Ovary (tissue), 9 donors: ENCODE data around the gene CYTH1. TPM values are rescaled to one million over a fixed set of nuclear protein-coding genes. Genes with fewer than 3 reads are reported as not detected.
A peak's percentile ranks its signal among the peaks of the same experiment; 100 is the strongest.

Experiments
- DNase-seq, 5 donors: peaks; one replicate each; pipeline ENCODE4 v3.0.0-alpha.2; 2019 to 2020
- H3K27ac ChIP-seq, 2 donors: fragments of 200-600 bp; one replicate each; pipeline versions ENCODE4 v1.5.1 to v1.8.0; 2019 to 2022
- H3K27me3 ChIP-seq: fragments of 200-600 bp; one replicate; pipeline ENCODE4 v1.8.0; 2022
- H3K36me3 ChIP-seq: fragments of 200-600 bp; sonication (generic); one replicate; pipeline ENCODE4 v1.5.1; 2019
- H3K4me1 ChIP-seq: one replicate; pipeline ENCODE4 v1.8.1; 2013; ENCODE audit warnings: mild to moderate bottlenecking, moderate library complexity; ENCODE audit not compliant: insufficient read depth
- H3K4me3 ChIP-seq: fragments of 200-600 bp; sonication (generic); one replicate; pipeline ENCODE4 v1.5.1; 2017
- H3K9me3 ChIP-seq, 2 donors: fragments of 200-600 bp in 1 of 2; sonication (generic) in 1 of 2; one replicate each; pipeline versions ENCODE4 v1.5.1 to v1.8.1; 2013 to 2019; ENCODE audit warnings: mild to moderate bottlenecking in 1 of 2, moderate library complexity in 1 of 2
- EP300 ChIP-seq: sonication (generic); formaldehyde crosslinking; IDR thresholded peaks from one replicate; pipeline ENCODE4 v1.6.1; 2017; ENCODE audit warnings: antibody characterized with exemption
- POLR2A ChIP-seq: fragments of 450-650 bp; IDR thresholded peaks from one replicate; pipeline ENCODE4 v1.6.1; 2017; ENCODE audit warnings: antibody characterized with exemption, mild to moderate bottlenecking, moderate library complexity
- WGBS, 3 donors: extraction: QIAGEN DNeasy Blood & Tissue Kit in 1 of 3; methylation state at CpG; one replicate each; pipeline versions ENCODE4 v1.1.5 to v1.1.7; 2013 to 2017; 5-methylcytosine and 5-hydroxymethylcytosine counted together
- intact Hi-C, 4 donors: fragments of 100-400 bp; cut with DNase I; formaldehyde crosslinking; loops; one replicate each; pipeline versions ENCODE4 v1.11.0 to v1.15.1; 2022 to 2023
- polyA plus RNA-seq, 2 donors: library from polyadenylated mRNA; stranded (reverse); fragments of 200-250 nt in 1 of 2; fragments of 350-450 nt in 1 of 2; fragmentation: Illumina TruSeq in 1 of 2; extraction: RNeasy Lipid Tissue Mini Kit (QIAGEN cat#74804) in 1 of 2; gene quantifications; one replicate each; pipeline ENCODE4 v1.2.3, GENCODE V29; 2013 to 2014
- total RNA-seq, 7 donors: library from RNA; depleted of rRNA in 2 of 7; stranded (reverse); fragments of >200 nt in 2 of 7; fragmentation: NEBNext Ultra II Directional in 3 of 7; extraction: Animal tissue kit (Norgen Biotek cat#: 25700) in 3 of 7; gene quantifications; one replicate each; pipeline versions ENCODE4 v1.1.0 to v1.2.4, GENCODE V29; 2016 to 2023
- TF ChIP-seq, protein P1 (sequence below), 3 donors: fragments of 450-650 bp in 2 of 3; fragments of 200-600 bp in 1 of 3; IDR thresholded peaks; one replicate each; pipeline versions ENCODE4 v1.5.1 to v1.8.0; 2016 to 2022; ENCODE audit warnings: antibody characterized with exemption in 3 of 3, mild to moderate bottlenecking in 1 of 3
- donor health status: DM: no; HTN: no; CAD: no; lungs with moderate emphysema.
- donor health status: DM: no; HTN: no; CAD: no.
- donor health status: Bipolar disorder and iron deficiency.
- donor health status: DM: yes; HTN: yes; CAD: no.
- donor health status: DM: no; HTN: no; CAD: no.
- donor health status: DM: yes; HTN: yes; CAD: no.

The CYTH1 gene
- total and polyA plus RNA-seq, 9 donors = 15.1 to 35.3 (median 24.4) TPM

DNA sequence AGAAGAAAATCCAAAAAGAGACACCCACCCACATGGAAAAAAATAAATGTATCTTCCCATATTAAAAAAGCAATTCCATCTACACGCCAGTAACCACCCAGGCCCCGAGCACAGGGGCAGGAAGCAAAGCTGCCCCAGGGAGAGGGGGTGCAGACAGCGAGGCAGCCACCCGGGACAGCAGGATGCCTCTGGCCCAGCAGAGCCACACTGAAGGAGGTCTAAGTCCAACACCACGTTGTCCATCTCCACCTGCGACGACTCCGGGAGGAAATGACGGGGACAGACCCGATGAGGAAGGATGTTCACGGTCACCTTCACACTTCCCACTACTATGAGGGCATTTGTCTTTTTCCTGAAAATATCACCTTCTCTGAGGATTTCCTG is 14.4 kb upstream of the CYTH1 start:
- Histone ChIP-seq H3K36me3 (no peaks in the 10 kb centered on the region), H3K4me1 (peaks cover 10% of the 10 kb centered on the region), H3K27me3 (no peaks in the 10 kb centered on the region), H3K4me3 (no peak overlapping the region), H3K27ac (peak overlapping the region in 1 of 2 donors; percentile 24), H3K9me3 (no peaks in the 10 kb centered on the region)
- no peak for TF ChIP-seq POLR2A
- no peak for TF ChIP-seq EP300
- TF ChIP-seq, protein P1, sequence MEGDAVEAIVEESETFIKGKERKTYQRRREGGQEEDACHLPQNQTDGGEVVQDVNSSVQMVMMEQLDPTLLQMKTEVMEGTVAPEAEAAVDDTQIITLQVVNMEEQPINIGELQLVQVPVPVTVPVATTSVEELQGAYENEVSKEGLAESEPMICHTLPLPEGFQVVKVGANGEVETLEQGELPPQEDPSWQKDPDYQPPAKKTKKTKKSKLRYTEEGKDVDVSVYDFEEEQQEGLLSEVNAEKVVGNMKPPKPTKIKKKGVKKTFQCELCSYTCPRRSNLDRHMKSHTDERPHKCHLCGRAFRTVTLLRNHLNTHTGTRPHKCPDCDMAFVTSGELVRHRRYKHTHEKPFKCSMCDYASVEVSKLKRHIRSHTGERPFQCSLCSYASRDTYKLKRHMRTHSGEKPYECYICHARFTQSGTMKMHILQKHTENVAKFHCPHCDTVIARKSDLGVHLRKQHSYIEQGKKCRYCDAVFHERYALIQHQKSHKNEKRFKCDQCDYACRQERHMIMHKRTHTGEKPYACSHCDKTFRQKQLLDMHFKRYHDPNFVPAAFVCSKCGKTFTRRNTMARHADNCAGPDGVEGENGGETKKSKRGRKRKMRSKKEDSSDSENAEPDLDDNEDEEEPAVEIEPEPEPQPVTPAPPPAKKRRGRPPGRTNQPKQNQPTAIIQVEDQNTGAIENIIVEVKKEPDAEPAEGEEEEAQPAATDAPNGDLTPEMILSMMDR (IDR thresholded peaks at IDR 0.05) = no peak
- intact Hi-C loops = no loop called here
- no peak for DNase-seq
- WGBS, 3 donors = 26 to 50% (median 34%) methylated on average over 11 of the region's 11 CpGs

DNA sequence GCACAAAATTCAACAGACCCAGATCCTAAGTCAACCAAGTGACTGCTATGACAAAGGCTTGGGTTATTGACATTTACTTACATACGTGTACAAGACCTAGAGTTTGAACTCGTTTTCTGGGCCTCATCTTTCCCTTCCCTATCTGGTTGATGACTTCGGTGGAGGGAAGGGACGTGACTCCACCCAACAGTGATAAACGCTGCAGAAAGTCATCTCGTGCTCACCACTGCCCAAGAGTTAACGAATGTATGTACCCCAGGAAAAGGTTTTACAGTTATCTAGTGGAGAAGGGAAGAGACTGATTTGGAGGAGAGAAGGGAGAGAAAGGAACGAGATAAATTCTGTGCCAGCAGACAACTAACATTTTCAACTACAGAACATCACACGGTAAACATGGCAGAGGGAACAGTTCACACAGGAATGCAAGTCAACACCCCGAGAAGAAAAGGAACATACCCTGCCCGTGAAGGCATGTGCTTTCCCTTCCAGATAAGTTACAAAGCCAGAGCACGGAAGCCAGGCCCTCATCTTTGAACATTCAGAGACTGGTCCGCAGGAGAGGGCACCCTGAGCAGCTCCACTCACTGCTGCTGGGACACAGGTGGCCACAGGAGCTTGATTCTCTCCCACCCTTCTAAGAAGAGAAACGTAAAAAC is 13.9 kb upstream of the CYTH1 start:
- peaks cover 8% of the 10 kb centered on the region for H3K4me1 ChIP-seq
- H3K9me3 ChIP-seq = no peaks in the 10 kb centered on the region
- no peak overlapping the region for H3K4me3 ChIP-seq
- no peaks in the 10 kb centered on the region for H3K36me3 ChIP-seq
- H3K27ac ChIP-seq = peak overlapping the region in 1 of 2 donors; percentile 24
- TF ChIP-seq, protein P1 (IDR thresholded peaks at IDR 0.05) = no peak
- no peak for TF ChIP-seq POLR2A
- 23 to 45% (median 25%) methylated on average over 14 of the region's 14 CpGs for WGBS, 3 donors
- intact Hi-C loops = no loop called here
- no peaks in the 10 kb centered on the region for H3K27me3 ChIP-seq
- no peak for DNase-seq

DNA sequence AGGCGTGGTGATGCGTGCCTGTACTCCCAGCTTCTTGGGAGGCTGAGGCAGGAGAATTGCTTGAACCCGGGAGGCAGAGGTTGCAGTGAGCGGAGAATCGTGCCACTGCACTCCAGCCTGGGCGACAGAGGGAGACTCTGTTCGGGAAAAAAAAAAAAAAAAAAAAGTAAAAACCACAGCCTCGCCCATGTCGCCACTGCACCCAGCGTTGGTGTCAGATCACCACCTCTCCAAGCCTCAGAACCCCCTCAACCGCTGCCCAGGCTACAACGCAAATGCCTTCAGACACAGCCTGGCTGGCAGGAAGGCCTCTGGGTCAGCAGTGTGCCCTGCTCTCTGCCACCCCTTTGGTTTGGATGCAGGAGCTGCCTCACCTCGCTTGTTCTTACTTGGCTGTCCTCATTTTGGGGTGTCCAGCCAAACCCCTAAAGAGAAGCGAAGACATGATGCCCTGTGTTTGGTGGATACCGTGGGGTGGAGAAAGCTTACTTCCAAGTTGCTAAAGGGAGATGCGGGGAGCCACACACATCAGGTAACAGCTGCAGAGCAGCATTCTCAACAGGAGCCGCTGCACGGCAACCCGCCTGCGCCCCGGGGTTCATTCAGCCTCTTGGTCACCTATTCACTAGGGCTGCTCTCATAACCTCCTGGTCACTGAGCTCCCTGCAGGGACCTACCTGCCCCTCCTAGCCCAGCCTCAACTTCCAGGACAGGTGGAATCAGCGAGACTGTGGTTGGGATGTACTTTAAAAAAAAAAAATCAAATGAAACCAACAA is 13.0 kb upstream of the CYTH1 start:
- WGBS, 3 donors = 88 to 96% (median 93%) methylated on average over 22 of the region's 22 CpGs
- Histone ChIP-seq H3K4me1 (peaks cover 10% of the 10 kb centered on the region), H3K4me3 (no peak overlapping the region), H3K9me3 (no peaks in the 10 kb centered on the region), H3K36me3 (no peaks in the 10 kb centered on the region), H3K27ac (no peak overlapping the region), H3K27me3 (no peaks in the 10 kb centered on the region)
- TF ChIP-seq, protein P1 (IDR thresholded peaks at IDR 0.05) = no peak
- TF ChIP-seq EP300 = no peak
- TF ChIP-seq POLR2A = no peak
- intact Hi-C loops = no loop called here
- DNase-seq = no peak

DNA sequence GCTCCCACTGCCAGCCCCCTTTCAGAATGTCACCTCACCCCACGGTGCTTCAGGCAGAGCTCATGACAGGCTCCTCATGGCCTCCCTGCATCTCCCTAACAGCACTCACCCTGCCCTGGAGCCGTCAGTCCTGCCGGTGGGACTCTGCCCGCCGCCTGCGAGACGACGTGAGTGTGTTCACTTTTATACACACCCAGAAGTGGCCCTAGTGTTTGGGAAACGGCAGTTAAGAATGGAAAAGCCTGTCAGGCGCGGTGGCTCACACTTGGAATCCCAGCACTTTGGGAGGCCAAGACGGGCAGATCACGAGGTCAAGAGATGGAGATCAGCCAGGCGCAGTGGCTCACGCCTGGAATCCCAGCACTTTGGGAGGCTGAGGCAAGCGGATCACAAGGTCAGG is 12.3 kb upstream of the CYTH1 start:
- H3K9me3 ChIP-seq = no peaks in the 10 kb centered on the region
- H3K27ac ChIP-seq = no peak overlapping the region
- no peaks in the 10 kb centered on the region for H3K27me3 ChIP-seq
- no peak overlapping the region for H3K4me3 ChIP-seq
- no peaks in the 10 kb centered on the region for H3K36me3 ChIP-seq
- WGBS, 3 donors = 84 to 94% (median 91%) methylated on average over 16 of the region's 16 CpGs
- H3K4me1 ChIP-seq = peaks cover 11% of the 10 kb centered on the region
- intact Hi-C loops = no loop called here
- no peak for DNase-seq
- TF ChIP-seq POLR2A = no peak
- no peak for TF ChIP-seq EP300
- TF ChIP-seq, protein P1 (IDR thresholded peaks at IDR 0.05) = no peak
